Neural progenitor cell (in vitro differentiated cells): ENCODE measurements around the gene LEFTY1. TPM values are rescaled to one million over a fixed set of nuclear protein-coding genes. Genes with fewer than 3 reads are reported as not detected.

Experiments
- DNase-seq: peaks from one replicate; pipeline ENCODE4 v3.0.0-alpha.2; 2016; ENCODE audit warnings: low spot score
- H2AFZ ChIP-seq: fragments of 200-600 bp; sonication (generic); replicated peaks from 2 replicates; pipeline ENCODE4 v1.6.1; 2016; ENCODE audit warnings: antibody characterized with exemption
- H3F3A ChIP-seq: fragments of 200-600 bp; sonication (generic); 2 replicates; pipeline ENCODE4 v1.6.1; 2016; ENCODE audit warnings: antibody characterized with exemption, low read depth
- H3K27ac ChIP-seq: fragments of 200-600 bp; sonication (generic); 2 replicates; pipeline ENCODE4 v1.5.1; 2016; ENCODE audit warnings: mild to moderate bottlenecking
- H3K27me3 ChIP-seq: fragments of 200-600 bp; sonication (generic); 2 replicates; pipeline ENCODE4 v1.6.1; 2016; ENCODE audit warnings: mild to moderate bottlenecking, moderate library complexity
- H3K36me3 ChIP-seq: fragments of 200-600 bp; sonication (generic); 2 replicates; pipeline ENCODE4 v1.5.1; 2016
- H3K4me1 ChIP-seq: fragments of 200-600 bp; sonication (generic); 2 replicates; pipeline ENCODE4 v1.6.1; 2016; ENCODE audit warnings: mixed run types
- H3K4me2 ChIP-seq: fragments of 200-600 bp; sonication (generic); 2 replicates; pipeline ENCODE4 v1.6.1; 2016
- H3K4me3 ChIP-seq: fragments of 200-600 bp; sonication (generic); 2 replicates; pipeline ENCODE4 v1.5.1; 2016
- H3K79me2 ChIP-seq: fragments of 200-600 bp; sonication (generic); 2 replicates; pipeline ENCODE4 v1.6.1; 2016; ENCODE audit warnings: low read depth
- H3K9ac ChIP-seq: fragments of 200-600 bp; sonication (generic); 2 replicates; pipeline ENCODE4 v1.6.1; 2016
- H3K9me3 ChIP-seq: fragments of 200-600 bp; sonication (generic); 2 replicates; pipeline ENCODE4 v1.5.1; 2016; ENCODE audit warnings: low read depth
- H4K20me1 ChIP-seq: fragments of 200-600 bp; sonication (generic); 2 replicates; pipeline ENCODE4 v1.6.1; 2016; ENCODE audit warnings: low read depth
- H3K27ac Mint-ChIP-seq: 3 replicates; pipeline ENCODE4 v1.8.0; 2021; ENCODE audit warnings: mixed read lengths
- H3K27me3 Mint-ChIP-seq: 2 replicates; pipeline ENCODE4 v1.8.0; 2022; ENCODE audit warnings: low read depth, mild to moderate bottlenecking, inconsistent platforms, moderate library complexity, mixed read lengths; ENCODE audit not compliant: insufficient read depth
- H3K36me3 Mint-ChIP-seq: 3 replicates; pipeline ENCODE4 v1.8.0; 2021; ENCODE audit warnings: mixed read lengths
- H3K4me1 Mint-ChIP-seq: 3 replicates; pipeline ENCODE4 v1.8.0; 2021; ENCODE audit warnings: mixed read lengths
- H3K4me3 Mint-ChIP-seq: 3 replicates; pipeline ENCODE4 v1.8.0; 2021; ENCODE audit warnings: mild to moderate bottlenecking, moderate library complexity, mixed read lengths
- H3K9me3 Mint-ChIP-seq: 3 replicates; pipeline ENCODE4 v1.8.0; 2020; ENCODE audit warnings: mixed read lengths
- EZH2 ChIP-seq: fragments of 200-600 bp; sonication (generic); IDR thresholded peaks from 2 replicates; pipeline ENCODE4 v1.6.1; 2017; ENCODE audit warnings: antibody characterized with exemption, mild to moderate bottlenecking, moderate library complexity
- EZH2phosphoT487 ChIP-seq: fragments of 200-600 bp; sonication (generic); IDR thresholded peaks from 2 replicates; pipeline ENCODE4 v1.6.1; 2017; ENCODE audit warnings: antibody characterized with exemption
- total RNA-seq: library from RNA; depleted of rRNA; stranded (reverse); fragments of >200 nt; gene quantifications from 2 replicates; pipeline ENCODE4 v1.2.3, GENCODE V29; 2015; ENCODE audit warnings: low replicate concordance
- TF ChIP-seq, protein P1 (sequence below): fragments of 200-600 bp; sonication (generic); IDR thresholded peaks from 2 replicates; pipeline ENCODE4 v1.5.1; 2017; ENCODE audit warnings: antibody characterized with exemption, mild to moderate bottlenecking

Gene LEFTY1
- total RNA-seq, 1 donor from 2014 or later, result not detected

DNA sequence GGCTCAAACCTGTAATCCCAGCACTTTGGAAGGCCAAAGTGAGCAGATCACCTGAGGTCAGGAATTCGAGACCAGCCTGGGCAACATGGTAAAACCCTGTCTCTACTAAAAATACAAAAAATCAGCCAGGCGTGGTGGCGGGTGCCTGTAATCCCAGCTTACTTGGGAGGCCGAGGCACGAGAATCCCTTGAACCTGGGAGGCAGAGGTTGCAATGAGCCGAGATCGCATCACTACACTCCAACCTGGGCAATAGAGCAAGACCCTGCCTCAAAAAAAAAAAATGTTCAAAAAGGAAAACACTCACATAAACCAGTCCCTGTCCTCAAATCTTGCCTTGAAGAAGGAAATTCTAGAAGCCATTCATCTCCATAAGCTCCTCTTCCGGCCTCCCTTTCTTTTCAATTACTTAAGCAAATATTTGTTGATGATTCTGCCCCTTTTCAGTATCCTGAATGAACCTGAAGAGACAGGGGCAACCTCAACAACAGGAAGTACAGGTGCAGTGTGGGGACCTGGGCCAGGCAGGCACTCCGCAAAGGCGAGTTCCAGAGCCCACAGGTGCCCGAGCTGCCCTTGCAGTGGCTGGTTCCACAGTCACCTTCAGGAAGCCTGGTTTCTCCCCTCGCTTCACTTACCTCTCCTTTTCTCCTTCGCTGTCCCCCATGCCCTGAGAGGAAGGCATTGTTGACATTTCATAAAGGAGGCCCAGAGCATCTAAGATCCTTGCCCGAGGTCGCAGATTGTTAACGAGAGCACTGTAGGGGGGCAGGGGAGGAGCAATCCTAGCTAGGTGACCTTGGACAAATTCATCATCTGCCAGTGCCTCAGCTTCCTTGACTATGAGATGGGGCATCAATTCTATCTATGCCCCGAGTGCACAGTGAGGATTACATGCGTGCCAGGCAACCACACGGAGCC is 8.9 kb upstream of the LEFTY1 start:
- H3K4me1 ChIP-seq, result peaks cover 16% of the 10 kb centered on the region
- no peaks in the 10 kb centered on the region for H3K36me3 Mint-ChIP-seq
- no peaks in the 10 kb centered on the region for H4K20me1 ChIP-seq
- no peaks in the 10 kb centered on the region for H3K36me3 ChIP-seq
- H3F3A ChIP-seq, result peaks cover 6% of the 10 kb centered on the region
- no peak for DNase-seq
- H3K27me3 Mint-ChIP-seq, result no peaks in the 10 kb centered on the region
- H3K4me1 Mint-ChIP-seq, result peaks cover 16% of the 10 kb centered on the region
- no peak overlapping the region for H3K27ac Mint-ChIP-seq
- no peaks in the 10 kb centered on the region for H3K9me3 Mint-ChIP-seq
- H3K27ac ChIP-seq, result no peak overlapping the region
- no peak overlapping the region for H3K4me3 ChIP-seq
- no peak overlapping the region for H3K9ac ChIP-seq
- H2AFZ ChIP-seq, result no peak overlapping the region
- H3K4me3 Mint-ChIP-seq, result no peak overlapping the region
- TF ChIP-seq EZH2 (no peak), EZH2phosphoT487 (no peak)
- TF ChIP-seq, protein P1, sequence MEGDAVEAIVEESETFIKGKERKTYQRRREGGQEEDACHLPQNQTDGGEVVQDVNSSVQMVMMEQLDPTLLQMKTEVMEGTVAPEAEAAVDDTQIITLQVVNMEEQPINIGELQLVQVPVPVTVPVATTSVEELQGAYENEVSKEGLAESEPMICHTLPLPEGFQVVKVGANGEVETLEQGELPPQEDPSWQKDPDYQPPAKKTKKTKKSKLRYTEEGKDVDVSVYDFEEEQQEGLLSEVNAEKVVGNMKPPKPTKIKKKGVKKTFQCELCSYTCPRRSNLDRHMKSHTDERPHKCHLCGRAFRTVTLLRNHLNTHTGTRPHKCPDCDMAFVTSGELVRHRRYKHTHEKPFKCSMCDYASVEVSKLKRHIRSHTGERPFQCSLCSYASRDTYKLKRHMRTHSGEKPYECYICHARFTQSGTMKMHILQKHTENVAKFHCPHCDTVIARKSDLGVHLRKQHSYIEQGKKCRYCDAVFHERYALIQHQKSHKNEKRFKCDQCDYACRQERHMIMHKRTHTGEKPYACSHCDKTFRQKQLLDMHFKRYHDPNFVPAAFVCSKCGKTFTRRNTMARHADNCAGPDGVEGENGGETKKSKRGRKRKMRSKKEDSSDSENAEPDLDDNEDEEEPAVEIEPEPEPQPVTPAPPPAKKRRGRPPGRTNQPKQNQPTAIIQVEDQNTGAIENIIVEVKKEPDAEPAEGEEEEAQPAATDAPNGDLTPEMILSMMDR, result no peak
- H3K4me2 ChIP-seq, result no peak overlapping the region
- no peaks in the 10 kb centered on the region for H3K79me2 ChIP-seq
- H3K9me3 ChIP-seq, result no peaks in the 10 kb centered on the region
- no peaks in the 10 kb centered on the region for H3K27me3 ChIP-seq

DNA sequence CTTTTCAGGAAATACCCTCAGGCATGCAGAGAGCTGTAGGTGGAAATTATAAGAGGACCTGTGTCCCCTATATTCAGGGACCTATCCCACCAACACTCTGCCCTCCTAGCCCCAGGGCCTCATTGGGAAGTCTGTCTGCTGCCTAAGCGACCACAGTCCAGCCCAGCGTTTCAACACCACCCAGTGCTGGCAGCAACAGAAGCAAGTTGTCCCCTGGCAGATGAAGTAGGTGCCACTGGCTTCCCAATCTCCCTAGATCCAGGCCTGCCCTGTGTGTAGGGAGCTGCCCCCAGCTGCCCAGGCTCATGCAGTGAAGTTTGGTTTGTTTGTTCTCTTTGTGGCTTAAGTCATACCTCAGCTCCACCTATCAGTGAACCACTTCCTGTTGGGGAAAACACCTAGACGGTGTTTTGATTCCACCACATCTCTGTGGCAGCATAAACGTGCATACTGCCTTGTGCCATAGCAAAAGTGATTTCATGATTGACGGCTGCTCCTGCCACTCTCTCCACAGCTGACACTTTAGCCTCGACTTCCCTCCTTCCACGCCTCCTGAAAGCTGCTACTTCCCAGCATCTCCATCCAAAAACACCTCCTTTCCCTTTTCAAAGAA is 8.1 kb upstream of the LEFTY1 start:
- H3K27ac ChIP-seq, result no peak overlapping the region
- DNase-seq, result no peak
- Mint-ChIP-seq H3K4me1 (peaks cover 16% of the 10 kb centered on the region), H3K27me3 (no peaks in the 10 kb centered on the region), H3K4me3 (no peak overlapping the region), H3K9me3 (no peaks in the 10 kb centered on the region), H3K36me3 (no peaks in the 10 kb centered on the region), H3K27ac (no peak overlapping the region)
- no peaks in the 10 kb centered on the region for H4K20me1 ChIP-seq
- H3K27me3 ChIP-seq, result no peaks in the 10 kb centered on the region
- no peaks in the 10 kb centered on the region for H3K9me3 ChIP-seq
- peaks cover 6% of the 10 kb centered on the region for H3F3A ChIP-seq
- H3K4me3 ChIP-seq, result no peak overlapping the region
- H3K79me2 ChIP-seq, result no peaks in the 10 kb centered on the region
- no peak overlapping the region for H3K9ac ChIP-seq
- H2AFZ ChIP-seq, result no peak overlapping the region
- TF ChIP-seq, protein P1, result no peak
- TF ChIP-seq EZH2phosphoT487, result no peak
- TF ChIP-seq EZH2, result no peak
- no peaks in the 10 kb centered on the region for H3K36me3 ChIP-seq
- peaks cover 16% of the 10 kb centered on the region for H3K4me1 ChIP-seq
- H3K4me2 ChIP-seq, result no peak overlapping the region

GRCh38 chr1:225896494-225896893 is 7.5 kb upstream of the LEFTY1 start:
- no peaks in the 10 kb centered on the region for H3K36me3 Mint-ChIP-seq
- no peak overlapping the region for H3K27ac ChIP-seq
- no peak overlapping the region for H3K27ac Mint-ChIP-seq

More at GRCh38 chr1:225896494-225896893, 7.5 kb upstream of the LEFTY1 start:
- Histone ChIP-seq H3K27me3 (no peaks in the 10 kb centered on the region), H3K9me3 (no peaks in the 10 kb centered on the region), H4K20me1 (no peaks in the 10 kb centered on the region), H3K4me3 (no peak overlapping the region), H3K36me3 (no peaks in the 10 kb centered on the region), H3K4me2 (no peak overlapping the region), H3K79me2 (no peaks in the 10 kb centered on the region), H3K9ac (no peak overlapping the region), H2AFZ (no peak overlapping the region), H3K4me1 (peaks cover 16% of the 10 kb centered on the region), H3F3A (peaks cover 6% of the 10 kb centered on the region)
- no peak for DNase-seq
- Mint-ChIP-seq H3K4me3 (no peak overlapping the region), H3K4me1 (peaks cover 16% of the 10 kb centered on the region), H3K9me3 (no peaks in the 10 kb centered on the region), H3K27me3 (no peaks in the 10 kb centered on the region)
- TF ChIP-seq, protein P1, result no peak
- TF ChIP-seq EZH2phosphoT487, result no peak
- TF ChIP-seq EZH2, result no peak
